ENCODE data around the gene INO80. TPM values are rescaled to one million over a fixed set of nuclear protein-coding genes. Genes with fewer than 3 reads are reported as not detected.

Gene INO80
- total RNA-seq, 6 experiments from 2014 or later, result 18.3 to 23.6 (median 19.4) TPM

DNA sequence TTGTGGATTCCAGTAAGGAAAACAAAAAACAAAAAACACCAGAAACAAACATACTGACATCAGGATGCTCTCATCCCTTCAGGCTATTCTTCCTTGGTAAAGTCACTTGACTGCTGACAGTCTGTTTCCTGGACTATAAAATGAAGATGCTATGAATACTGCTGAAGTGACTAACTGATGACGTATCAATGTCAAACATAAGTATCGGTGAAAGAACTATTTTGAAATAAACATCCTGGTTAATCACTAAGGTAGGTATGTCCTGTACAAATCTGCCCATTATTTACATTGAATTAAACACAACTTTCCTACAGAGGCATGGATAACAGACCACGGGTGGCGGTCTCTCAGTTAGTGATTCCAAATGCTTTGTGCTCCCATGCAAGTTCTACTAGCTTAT is 116.9 kb downstream of the INO80 start:
- peaks cover 64% of the 10 kb centered on the region for H3K4me1 Mint-ChIP-seq (ENCODE audit: low read depth)
- H3K27me3 Mint-ChIP-seq (ENCODE audit: insufficient read depth), result no peaks in the 10 kb centered on the region
- peak overlapping the region; percentile 11 for H3K4me3 Mint-ChIP-seq
- H3K36me3 Mint-ChIP-seq (ENCODE audit: low read depth), result peaks cover 42% of the 10 kb centered on the region
- TF ChIP-seq, protein P1, sequence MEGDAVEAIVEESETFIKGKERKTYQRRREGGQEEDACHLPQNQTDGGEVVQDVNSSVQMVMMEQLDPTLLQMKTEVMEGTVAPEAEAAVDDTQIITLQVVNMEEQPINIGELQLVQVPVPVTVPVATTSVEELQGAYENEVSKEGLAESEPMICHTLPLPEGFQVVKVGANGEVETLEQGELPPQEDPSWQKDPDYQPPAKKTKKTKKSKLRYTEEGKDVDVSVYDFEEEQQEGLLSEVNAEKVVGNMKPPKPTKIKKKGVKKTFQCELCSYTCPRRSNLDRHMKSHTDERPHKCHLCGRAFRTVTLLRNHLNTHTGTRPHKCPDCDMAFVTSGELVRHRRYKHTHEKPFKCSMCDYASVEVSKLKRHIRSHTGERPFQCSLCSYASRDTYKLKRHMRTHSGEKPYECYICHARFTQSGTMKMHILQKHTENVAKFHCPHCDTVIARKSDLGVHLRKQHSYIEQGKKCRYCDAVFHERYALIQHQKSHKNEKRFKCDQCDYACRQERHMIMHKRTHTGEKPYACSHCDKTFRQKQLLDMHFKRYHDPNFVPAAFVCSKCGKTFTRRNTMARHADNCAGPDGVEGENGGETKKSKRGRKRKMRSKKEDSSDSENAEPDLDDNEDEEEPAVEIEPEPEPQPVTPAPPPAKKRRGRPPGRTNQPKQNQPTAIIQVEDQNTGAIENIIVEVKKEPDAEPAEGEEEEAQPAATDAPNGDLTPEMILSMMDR (IDR thresholded peaks at IDR 0.05), result no peak
- H3K9me3 Mint-ChIP-seq, result no peaks in the 10 kb centered on the region
- peak overlapping the region; percentile 56 for H3K27ac Mint-ChIP-seq
- peak; percentile 93 for DNase-seq

DNA sequence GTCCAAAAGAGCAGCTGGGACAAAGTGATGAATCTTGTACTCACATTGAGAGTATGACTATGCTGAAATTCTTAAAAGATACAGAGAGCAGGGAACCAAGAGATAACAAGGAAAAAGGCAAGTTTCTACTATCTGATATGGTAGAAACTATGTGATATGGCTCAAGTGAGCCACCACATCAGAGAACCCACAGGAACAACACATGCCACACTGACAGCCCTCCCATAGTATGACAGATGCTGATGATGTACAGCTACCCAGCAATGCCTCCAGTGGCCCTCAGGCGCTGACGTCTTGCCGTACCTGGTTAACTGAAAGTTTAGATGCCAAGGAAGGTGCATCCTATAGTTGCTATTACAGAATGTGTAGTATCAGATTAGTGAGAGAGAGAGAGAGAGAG is 120.4 kb downstream of the INO80 start:
- Mint-ChIP-seq H3K27ac (peak overlapping the region; percentile 24), H3K9me3 (no peaks in the 10 kb centered on the region), H3K36me3 (ENCODE audit: low read depth) (peaks cover 52% of the 10 kb centered on the region), H3K27me3 (ENCODE audit: insufficient read depth) (no peaks in the 10 kb centered on the region; the same call in 1 of the 2 replicates), H3K4me3 (no peak overlapping the region), H3K4me1 (ENCODE audit: low read depth) (peaks cover 84% of the 10 kb centered on the region)
- no peak for DNase-seq
- TF ChIP-seq, protein P1 (IDR thresholded peaks at IDR 0.05), result no peak

DNA sequence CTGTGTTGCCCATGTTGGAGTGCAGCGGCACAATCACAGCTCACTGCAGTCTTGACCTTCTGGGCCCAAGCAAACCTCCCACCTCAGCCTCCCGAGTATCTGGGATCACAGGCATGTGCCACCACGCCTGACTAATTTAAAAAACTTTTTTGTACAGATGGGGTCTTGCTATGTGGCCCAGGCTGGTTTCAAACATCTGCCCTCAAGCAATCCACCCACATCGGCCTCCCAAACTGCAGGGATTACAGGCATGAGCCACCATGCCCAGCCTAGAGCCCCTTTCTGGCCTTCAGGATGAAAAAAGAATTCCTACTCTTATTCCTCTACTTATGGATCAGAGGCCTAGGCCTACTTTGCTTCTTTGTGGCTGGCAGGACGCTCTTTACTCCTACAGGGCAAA is 123.3 kb downstream of the INO80 start:
- TF ChIP-seq, protein P1 (IDR thresholded peaks at IDR 0.05), result no peak
- H3K4me1 Mint-ChIP-seq (ENCODE audit: low read depth), result peaks cover 76% of the 10 kb centered on the region
- peak overlapping the region; percentile 88 for H3K27ac Mint-ChIP-seq
- no peak overlapping the region for H3K4me3 Mint-ChIP-seq
- no peak for DNase-seq
- no peaks in the 10 kb centered on the region for H3K9me3 Mint-ChIP-seq
- H3K36me3 Mint-ChIP-seq (ENCODE audit: low read depth), result peaks cover 62% of the 10 kb centered on the region
- H3K27me3 Mint-ChIP-seq (ENCODE audit: insufficient read depth), result no peaks in the 10 kb centered on the region; the same call in 1 of the 2 replicates

DNA sequence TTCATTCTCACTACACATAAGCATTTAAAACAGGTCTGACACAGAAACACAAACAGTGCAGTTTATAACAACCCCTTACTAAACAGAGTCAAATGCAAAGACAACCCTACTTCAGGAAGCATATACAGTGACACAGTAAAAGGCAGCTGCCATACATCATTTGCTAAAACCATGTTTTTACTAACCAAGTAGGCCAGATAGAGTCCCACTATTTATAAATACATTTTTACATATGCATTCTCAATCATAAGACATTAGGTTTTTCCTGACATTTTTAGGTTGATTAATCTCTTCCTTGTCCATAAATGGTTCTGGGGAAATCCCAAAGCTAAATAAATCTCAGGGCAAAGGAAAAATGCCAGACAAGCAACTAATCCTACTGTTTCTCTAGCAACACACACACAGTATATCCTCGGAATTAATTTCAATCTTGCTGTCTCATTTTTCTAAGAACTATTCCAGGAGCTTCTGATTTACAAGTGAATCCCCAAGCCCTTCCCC is 123.8 kb downstream of the INO80 start:
- TF ChIP-seq, protein P1 (IDR thresholded peaks at IDR 0.05), result no peak
- peak overlapping the region; percentile 88 for H3K27ac Mint-ChIP-seq
- no peak overlapping the region for H3K4me3 Mint-ChIP-seq
- H3K36me3 Mint-ChIP-seq (ENCODE audit: low read depth), result peaks cover 65% of the 10 kb centered on the region
- peaks cover 2% of the 10 kb centered on the region for H3K27me3 Mint-ChIP-seq (ENCODE audit: insufficient read depth)
- no peaks in the 10 kb centered on the region for H3K9me3 Mint-ChIP-seq
- DNase-seq, result peak; percentile 47
- H3K4me1 Mint-ChIP-seq (ENCODE audit: low read depth), result peaks cover 74% of the 10 kb centered on the region

DNA sequence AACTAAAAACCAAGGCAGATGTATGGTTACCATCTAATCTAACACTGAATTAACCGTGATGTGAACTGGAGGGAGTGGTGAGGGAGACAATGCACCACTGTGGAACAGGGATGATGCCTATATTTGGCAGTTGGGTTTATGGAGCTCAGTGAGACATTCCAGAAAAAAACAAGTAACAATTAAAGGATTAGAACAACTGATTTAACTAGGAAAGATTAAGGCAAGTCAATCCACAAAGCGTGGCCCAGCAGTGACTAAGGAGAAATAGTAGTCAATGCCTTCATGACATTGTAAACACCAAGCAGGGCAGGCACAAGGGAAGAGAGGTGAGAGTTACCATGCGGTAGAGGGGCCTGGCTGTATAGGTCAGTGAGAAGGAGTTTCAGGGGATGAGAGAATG is 124.7 kb downstream of the INO80 start:
- TF ChIP-seq, protein P1 (IDR thresholded peaks at IDR 0.05), result no peak
- H3K36me3 Mint-ChIP-seq (ENCODE audit: low read depth), result peaks cover 63% of the 10 kb centered on the region
- peak overlapping the region; percentile 81 for H3K27ac Mint-ChIP-seq
- H3K4me1 Mint-ChIP-seq (ENCODE audit: low read depth), result peaks cover 74% of the 10 kb centered on the region
- DNase-seq, result no peak
- no peak overlapping the region for H3K4me3 Mint-ChIP-seq
- no peaks in the 10 kb centered on the region for H3K9me3 Mint-ChIP-seq
- peaks cover 2% of the 10 kb centered on the region for H3K27me3 Mint-ChIP-seq (ENCODE audit: insufficient read depth)
